Measurements from ENCODE around the gene CEBPG.

CEBPG gene

DNA sequence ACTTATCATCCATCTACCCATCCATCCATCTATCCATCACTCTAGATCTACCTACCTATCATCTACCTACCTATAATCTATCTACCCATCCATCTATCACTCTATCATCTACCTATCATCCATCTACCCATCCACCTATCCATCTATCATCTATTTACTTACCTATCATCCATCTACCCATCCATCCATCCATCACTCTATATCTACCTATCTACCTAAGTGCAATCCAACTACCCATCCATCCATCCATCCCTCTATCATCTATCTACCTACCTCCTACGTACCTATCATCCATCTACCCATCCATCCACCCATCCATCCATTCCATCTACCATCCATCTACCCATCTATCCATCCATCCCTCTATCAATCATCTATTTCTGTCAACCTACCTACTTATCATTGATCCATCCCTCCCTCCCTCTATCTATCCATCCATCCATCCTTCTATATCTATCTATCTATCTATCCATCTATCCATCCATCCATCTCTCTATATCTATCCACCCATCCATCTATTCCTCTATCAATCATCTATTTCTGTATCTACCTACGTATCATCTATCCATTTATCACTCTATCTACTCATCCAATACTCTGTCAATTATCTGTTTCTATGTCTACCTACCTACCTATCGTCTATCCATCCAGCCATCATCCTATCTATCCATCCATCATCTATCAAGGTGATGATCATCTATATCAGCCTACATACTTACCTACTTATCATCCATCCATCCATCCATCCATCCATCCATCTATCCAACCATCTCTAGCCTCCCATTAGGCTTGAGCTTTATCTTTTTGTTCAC, 49.1 kb downstream of the CEBPG start:
- no peak for DNase-seq

DNA sequence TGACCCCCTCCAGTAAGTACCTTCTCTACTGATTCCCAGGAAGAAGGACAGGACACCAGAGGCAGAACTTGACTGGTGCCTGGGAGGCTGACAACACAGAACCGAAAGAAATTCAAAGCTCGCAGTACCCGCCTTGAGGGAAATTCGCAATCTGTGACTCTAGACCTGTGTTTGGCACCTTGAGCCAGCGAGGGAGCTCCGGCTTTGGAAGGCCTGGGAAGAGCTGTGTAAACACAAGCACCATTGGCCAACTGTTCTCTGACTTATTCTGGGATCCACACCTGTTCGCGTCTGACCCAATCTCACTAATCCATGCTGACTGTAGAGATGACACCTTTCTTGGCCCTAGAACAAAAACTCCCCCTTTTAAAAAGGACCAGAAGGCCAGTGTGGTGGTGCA, 50.7 kb downstream of the CEBPG start:
- no peak for DNase-seq

DNA sequence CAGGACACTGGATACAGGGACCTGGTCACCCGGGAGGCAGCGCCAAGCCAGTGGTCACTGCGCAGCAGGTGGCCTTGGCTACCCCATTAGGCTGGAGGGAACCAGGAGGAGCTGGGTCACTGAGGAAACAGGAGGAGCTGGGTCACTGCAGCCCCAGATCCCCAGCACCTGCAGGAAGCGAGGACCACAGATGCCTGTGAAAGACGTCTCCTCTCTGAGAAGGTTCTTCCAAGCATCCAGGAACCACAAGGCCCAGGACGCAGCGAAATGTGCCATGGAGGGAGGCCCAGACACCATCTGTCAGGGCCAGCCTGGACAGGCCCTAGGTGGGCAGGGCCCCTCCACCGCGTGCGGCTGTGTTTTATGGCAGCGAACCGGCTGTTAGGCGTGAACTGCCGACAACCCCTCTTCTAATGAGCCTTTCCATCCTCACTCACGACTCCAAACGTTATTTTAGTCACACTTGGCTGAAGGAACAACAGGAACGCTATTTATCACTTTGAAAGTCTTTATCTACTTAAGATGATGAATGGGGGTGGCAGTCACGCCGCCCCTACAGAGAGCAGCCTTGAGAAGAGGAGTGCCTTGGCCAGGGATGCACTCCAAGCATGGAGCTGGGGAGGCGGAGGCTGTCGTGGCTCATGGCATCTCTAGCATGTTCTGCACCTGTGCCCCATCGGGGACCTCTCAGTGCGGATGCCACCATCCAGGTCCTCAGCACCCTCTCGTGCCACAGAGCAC, 53.3 kb downstream of the CEBPG start:
- no peak for DNase-seq

DNA sequence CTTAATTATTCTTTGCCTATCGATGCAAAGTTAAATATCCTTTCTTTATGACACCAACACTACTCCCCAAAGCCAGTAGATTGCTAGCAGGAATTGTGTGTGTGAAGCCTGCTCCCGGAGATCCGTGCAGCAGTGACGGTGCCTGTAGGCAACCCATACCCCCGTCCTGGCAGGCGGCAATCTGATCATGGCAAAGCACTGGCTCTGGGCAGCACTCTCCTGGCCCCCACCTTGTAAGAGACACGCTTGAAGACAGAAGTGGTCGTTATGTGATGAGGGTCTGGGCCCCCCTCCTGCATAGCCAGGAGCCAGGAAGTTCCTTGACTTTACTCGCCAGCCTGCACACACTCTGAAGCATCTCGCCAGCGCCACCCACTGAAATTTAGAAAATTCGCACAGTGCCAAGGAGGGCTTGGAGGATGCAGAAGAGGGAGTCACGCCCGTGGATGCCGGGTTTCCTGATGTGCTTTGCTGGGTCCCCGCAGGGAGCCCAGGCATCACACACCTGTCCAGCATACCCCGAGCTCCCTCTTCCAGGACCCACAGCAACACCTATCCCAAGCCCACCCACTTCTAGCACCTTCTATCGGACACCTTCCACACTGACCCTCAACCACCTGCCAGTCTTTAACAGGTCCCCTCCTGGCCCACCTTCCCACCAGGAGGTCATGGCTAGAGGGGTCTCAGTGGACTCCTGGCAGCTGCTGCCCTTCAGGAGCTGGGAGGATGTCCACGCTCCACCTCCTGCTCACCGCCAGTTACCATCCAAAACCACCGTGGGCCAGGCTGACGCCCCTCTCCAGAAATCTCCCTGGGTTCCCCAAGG, 54.5 kb downstream of the CEBPG start:
- no peak for DNase-seq

DNA sequence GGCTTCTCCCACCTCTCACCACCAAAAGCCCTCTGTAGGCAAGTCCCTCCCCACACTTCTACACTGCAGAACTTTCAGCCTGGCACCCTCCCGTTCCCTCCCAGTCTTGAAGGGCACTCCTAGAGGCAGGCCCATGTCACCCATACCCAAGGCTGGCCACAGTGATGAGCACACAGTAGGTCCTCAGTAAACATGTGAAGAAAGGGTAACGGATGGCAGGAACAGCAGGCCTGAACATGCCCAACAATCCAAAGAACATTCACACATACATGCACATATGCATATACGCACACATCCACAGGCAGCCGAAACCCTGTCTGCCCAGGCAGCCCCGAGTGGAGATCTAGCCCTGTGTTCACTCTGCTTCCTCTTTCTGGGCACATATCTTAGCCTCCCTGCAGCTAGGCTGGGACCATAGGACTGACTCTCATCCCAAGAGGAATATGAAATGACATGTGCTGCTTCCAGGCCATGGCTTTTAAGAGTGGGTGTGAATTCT, 55.2 kb downstream of the CEBPG start:
- DNase-seq: no peak

DNA sequence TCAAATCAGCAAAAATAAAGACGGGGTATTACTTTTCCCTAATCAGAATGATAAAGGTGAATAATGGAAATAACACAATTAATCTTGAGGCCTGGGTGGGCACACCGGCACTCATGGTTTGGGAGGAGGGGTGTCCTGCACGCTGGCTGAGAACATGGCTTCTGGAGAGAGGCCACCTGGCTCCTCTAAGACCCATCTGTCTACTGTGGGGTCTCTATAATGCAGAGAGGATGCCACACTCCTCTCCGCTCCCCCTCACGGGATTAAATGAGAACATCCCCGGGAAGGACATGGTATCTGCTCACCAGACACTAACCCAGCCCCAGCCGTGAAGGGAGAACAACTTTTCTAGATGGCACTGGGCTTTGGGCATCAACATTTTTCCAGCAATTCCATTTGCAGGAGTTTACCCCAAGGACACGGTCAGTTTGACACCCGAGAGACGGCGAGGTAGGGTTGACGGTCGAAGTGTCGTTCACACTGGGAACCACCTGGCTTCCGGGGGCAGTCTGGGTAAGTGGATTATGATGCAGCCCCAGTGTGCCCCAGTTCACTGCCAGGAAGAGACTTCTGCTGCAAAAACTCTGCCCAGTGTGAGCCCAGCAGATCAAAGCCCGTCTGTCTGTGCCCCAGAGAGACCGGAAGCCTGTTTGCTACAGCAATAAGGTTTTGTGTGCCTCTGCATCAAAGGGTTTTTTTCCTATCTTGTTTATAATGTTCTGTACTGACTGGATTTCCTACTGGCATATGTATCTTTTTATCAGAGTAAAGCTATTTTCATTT, 56.6 kb downstream of the CEBPG start:
- no peak for DNase-seq

DNA sequence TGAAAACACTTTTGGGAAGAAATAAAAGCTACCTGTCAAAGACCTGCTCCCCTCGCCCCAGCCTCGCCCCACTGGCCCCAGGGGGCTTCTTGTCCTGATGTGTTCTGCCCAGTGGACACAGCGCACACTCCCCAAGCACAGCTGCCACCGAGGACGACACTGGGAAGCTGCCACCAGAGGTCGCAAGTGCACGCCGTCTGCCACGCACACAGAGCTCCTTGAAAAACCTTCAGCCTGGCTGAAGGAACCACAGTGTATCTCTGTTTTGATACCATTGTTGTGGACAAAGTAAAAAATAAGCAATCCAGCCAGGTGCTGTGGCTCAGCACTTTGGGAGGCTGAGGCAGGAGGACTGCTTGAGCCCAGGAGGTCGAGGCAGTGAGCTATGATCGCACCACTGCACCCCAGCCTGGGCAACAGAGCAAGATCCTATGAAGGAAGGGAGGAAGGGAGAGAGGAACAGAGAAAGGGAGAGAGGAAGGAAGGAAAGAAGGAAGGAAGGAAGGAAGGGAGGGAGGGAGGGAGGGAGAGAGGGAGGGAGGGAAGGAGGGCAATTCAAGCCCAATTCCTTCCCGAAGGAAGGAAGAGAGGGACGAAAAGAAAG, 57.3 kb downstream of the CEBPG start:
- peak; percentile 52 for DNase-seq

DNA sequence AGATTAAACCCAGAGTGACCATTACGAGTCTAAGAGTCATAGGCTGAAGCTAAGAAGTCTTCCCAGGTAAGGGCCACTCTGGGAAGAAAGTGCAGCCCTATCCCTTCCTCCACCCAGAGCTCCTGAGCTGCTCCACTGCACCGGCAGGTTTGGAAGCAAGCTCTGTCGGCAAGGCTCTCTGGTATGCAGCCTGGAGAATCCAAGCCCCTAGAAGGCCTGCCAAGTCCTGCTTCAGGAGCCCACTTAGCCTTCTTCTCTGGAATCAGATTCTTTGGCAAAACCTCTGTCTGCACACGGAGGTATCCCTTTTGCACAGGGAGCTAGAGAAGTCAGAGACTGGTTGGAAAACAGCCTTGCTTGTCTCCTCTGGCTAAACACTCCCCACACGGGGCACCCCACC, 58.5 kb downstream of the CEBPG start:
- no peak for DNase-seq
